NCI-H510A (cell line): ENCODE measurements around the gene PIM2.
A peak's percentile ranks its signal among the peaks of the same experiment; 100 is the strongest.

ENCODE experiments used
- DNase-seq: peaks from one replicate; lab custom pipeline; 2025; lab: John Stamatoyannopoulos, UW

Gene PIM2

GRCh38 chrX:48918643-48919340 is at the start of gene PIM2:
Gene PIM2, minus strand, starts transcription at chrX:48919024. Its CDS starts 190 bp downstream, at chrX:48918834.
- DNase-seq: peak; percentile 92

GRCh38 chrX:48968377-48968776 is 49.6 kb upstream of the PIM2 start:
- no peak for DNase-seq

GRCh38 chrX:48966796-48967579 is 48.2 kb upstream of the PIM2 start:
- DNase-seq: no peak

- no peak for DNase-seq
Measured at GRCh38 chrX:48965959-48966358, 47.1 kb upstream of the PIM2 start.

GRCh38 chrX:48961585-48962091 is 42.8 kb upstream of the PIM2 start:
- DNase-seq: no peak

- no peak for DNase-seq
Measured at GRCh38 chrX:48960291-48960690, 41.5 kb upstream of the PIM2 start.

GRCh38 chrX:48958635-48959094 is 39.8 kb upstream of the PIM2 start:
- DNase-seq: no peak

GRCh38 chrX:48957827-48958634 is 39.2 kb upstream of the PIM2 start:
- peak; percentile 91 for DNase-seq

GRCh38 chrX:48957477-48957826 is 38.6 kb upstream of the PIM2 start, which contains the start of gene OTUD5:
Gene OTUD5, minus strand, starts transcription at chrX:48957607. Its CDS starts 37 bp downstream, at chrX:48957570.
- peak; percentile 58 for DNase-seq

GRCh38 chrX:48956728-48957414 is 38.0 kb upstream of the PIM2 start:
- no peak for DNase-seq

- no peak for DNase-seq
Measured at GRCh38 chrX:48948589-48948988, 29.8 kb upstream of the PIM2 start.

- DNase-seq: peak; percentile 4
Measured at GRCh38 chrX:48945517-48946348, 26.9 kb upstream of the PIM2 start.

GRCh38 chrX:48942895-48943294 is 24.1 kb upstream of the PIM2 start:
- no peak for DNase-seq

- no peak for DNase-seq
Measured at GRCh38 chrX:48940404-48940955, 21.7 kb upstream of the PIM2 start.

GRCh38 chrX:48939524-48940228 is 20.9 kb upstream of the PIM2 start:
- no peak for DNase-seq

GRCh38 chrX:48938721-48939425 is 20.0 kb upstream of the PIM2 start:
- DNase-seq: no peak

GRCh38 chrX:48937054-48937907 is 18.5 kb upstream of the PIM2 start:
- DNase-seq: no peak

GRCh38 chrX:48936429-48937053 is 17.7 kb upstream of the PIM2 start:
- no peak for DNase-seq
